ENCODE measurements around the gene CCDC3.

The CCDC3 gene

DNA sequence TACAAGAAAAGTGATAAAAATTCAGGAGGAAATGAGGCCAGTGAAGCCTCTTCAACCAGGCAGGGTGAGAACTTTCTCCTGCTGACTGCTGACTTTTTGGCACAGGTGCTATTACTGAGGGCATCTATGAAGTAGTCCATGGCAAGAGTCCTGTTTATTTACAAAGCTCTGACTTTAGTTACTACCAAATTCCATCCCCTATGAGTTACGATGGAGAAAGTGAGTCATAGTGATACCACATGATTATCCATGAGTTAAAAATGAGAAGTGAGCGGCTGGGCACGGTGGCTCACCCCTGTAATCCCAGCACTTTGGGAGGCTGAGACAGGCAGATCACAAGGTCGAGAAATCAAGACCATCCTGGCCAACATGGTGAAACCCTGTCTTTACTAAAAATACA, 19.9 kb downstream of the CCDC3 start:
- TF ChIP-seq, protein P1, sequence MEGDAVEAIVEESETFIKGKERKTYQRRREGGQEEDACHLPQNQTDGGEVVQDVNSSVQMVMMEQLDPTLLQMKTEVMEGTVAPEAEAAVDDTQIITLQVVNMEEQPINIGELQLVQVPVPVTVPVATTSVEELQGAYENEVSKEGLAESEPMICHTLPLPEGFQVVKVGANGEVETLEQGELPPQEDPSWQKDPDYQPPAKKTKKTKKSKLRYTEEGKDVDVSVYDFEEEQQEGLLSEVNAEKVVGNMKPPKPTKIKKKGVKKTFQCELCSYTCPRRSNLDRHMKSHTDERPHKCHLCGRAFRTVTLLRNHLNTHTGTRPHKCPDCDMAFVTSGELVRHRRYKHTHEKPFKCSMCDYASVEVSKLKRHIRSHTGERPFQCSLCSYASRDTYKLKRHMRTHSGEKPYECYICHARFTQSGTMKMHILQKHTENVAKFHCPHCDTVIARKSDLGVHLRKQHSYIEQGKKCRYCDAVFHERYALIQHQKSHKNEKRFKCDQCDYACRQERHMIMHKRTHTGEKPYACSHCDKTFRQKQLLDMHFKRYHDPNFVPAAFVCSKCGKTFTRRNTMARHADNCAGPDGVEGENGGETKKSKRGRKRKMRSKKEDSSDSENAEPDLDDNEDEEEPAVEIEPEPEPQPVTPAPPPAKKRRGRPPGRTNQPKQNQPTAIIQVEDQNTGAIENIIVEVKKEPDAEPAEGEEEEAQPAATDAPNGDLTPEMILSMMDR (IDR thresholded peaks at IDR 0.05; ENCODE audit: low read length, missing control alignments), result no peak
- H3K4me3 ChIP-seq (replicated peaks; ENCODE audit: low read depth, low read length), result no peak overlapping the region
- DNase-seq (ENCODE audit: low read depth), result peak; percentile 45

DNA sequence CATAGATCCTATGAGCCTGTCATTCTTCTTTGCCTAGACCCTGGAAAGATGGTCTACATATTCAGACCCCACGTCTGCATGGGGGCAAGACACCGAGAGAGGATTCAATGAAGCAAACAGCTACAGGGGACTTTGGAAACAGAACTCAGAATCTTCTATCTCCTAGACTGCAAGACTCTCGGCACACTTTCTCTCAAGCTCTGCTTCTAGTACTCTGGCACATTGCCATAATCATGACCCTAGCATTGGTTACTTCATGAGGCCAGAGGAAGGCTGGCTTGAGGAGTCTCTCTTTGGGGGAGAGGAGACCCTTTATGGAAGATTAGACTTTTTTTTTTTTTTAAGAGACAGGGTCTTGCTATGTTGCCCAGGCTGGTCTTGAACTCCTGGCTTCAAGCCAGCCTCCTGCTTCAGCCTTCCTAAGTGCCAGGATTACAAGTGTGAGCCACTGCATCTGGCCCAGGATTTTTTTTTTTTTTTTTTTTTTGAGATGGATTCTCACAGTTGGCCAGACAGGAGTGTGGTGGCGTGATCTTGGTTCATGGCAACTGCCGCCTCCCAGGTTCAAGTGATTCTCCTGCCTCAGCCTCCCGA, 20.7 kb downstream of the CCDC3 start:
- no peak for DNase-seq (ENCODE audit: low read depth)
- no peak overlapping the region for H3K4me3 ChIP-seq (replicated peaks; ENCODE audit: low read depth, low read length)
- TF ChIP-seq, protein P1 (IDR thresholded peaks at IDR 0.05; ENCODE audit: low read length, missing control alignments), result no peak

DNA sequence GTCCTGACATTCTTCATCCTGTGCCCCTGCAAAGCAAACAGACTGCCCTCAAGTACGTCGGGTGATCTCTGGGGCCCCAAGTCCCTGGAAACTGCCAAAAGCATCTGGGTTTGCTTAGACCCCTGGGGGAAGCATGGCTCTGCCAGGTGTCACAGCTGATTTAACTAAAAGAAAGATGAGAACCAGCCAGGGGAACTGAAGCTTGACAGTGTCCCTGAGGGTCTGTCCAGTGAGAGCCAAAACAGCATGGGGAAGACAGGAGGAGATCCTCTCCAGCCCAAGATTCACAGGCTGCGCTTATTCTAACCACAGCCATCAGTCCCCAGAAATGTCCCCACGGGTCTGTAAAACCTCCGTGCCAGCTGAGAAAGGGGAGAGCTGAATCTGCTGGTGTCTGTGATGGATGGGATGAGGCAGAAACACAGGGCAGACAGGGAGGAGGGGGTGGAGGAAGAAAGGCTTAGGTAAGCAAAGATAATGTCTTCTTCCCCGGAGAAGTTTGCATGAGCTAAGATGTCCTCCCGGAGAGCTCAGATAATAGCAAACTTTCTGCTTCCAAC, 21.3 kb downstream of the CCDC3 start:
- no peak for DNase-seq (ENCODE audit: low read depth)
- TF ChIP-seq, protein P1 (IDR thresholded peaks at IDR 0.05; ENCODE audit: low read length, missing control alignments), result no peak
- no peak overlapping the region for H3K4me3 ChIP-seq (replicated peaks; ENCODE audit: low read depth, low read length)

DNA sequence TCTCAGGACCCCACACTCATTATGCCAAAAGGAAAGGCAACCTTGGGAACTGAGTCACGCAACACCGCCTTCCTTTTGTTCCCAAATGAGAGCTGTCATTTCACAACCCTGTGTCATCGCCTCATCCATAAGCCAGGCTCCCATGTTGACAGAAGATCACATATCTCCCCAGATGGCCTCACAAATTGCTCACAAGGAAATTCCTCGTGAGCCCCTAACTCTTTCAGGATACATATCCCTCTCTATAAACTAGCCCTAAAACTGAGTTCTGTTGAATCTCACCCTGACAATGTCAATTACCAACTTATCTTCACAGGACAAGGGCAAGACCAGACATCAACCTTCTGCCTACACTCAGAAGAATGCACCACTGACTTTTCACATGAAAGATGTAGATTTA, 22.6 kb downstream of the CCDC3 start:
- no peak for DNase-seq (ENCODE audit: low read depth)
- H3K4me3 ChIP-seq (replicated peaks; ENCODE audit: low read depth, low read length), result no peak overlapping the region
- TF ChIP-seq, protein P1 (IDR thresholded peaks at IDR 0.05; ENCODE audit: low read length, missing control alignments), result no peak

DNA sequence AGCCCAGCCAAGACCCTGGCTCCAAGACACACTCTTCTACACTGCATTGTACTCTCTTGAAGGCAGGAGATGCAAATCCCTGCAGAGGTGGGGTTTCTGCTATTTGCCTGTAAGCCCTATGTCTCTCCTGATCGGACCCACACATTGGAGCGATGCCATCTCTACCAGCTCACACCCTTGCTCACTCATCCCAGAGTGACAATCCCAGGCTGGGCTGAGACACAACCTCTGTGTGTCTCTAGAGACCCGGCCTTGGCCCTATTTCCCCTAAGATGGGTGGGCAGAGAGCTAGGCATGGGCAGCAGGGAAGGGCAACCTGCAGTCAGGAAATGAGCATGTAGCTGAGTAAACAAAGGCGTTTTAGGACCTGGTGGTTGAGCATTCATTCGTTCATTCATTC, 25.6 kb downstream of the CCDC3 start:
- H3K4me3 ChIP-seq (replicated peaks; ENCODE audit: low read depth, low read length), result no peak overlapping the region
- DNase-seq (ENCODE audit: low read depth), result no peak
- TF ChIP-seq, protein P1 (IDR thresholded peaks at IDR 0.05; ENCODE audit: low read length, missing control alignments), result no peak

DNA sequence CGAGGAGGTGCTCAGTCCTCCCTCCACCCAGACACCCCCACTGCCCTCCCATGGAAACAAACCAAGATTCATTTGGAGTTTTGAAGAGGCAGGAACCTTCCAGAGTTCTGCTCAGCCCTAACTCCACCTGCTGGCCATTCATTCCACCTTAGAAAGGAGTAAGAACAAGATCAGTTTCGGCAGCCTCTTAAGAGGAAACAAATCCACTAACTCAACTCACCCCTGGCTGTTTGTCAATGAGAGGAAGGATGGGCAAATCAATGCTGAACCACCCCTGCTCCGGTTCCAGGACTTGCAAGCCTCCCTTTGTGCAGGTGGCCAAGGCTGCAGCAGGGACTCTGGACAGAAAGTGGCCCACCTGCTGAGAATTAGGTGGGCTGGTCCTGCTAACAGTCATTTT, 26.2 kb downstream of the CCDC3 start:
- DNase-seq (ENCODE audit: low read depth), result no peak
- TF ChIP-seq, protein P1 (IDR thresholded peaks at IDR 0.05; ENCODE audit: low read length, missing control alignments), result peak; percentile 4
- no peak overlapping the region for H3K4me3 ChIP-seq (replicated peaks; ENCODE audit: low read depth, low read length)

All from fibroblast of pulmonary artery (primary cell).